ENCODE results near the gene AMMECR1. TPM values are rescaled to one million over a fixed set of nuclear protein-coding genes. Genes with fewer than 3 reads are reported as not detected.

Gene AMMECR1
- total RNA-seq, 3 donors from 2014 or later (not counting 1 experiment from before 2014, with no cell fraction given), result 10.0 to 16.7 (median 11.5) TPM

GRCh38 chrX:110308220-110308619, 9.7 kb downstream of the AMMECR1 start:
- Mint-ChIP-seq H3K27me3 (ENCODE audit: low read depth in 2 of 2) (no peaks in the 10 kb centered on the region), H3K4me3 (no peak overlapping the region), H3K9me3 (no peaks in the 10 kb centered on the region), H3K36me3 (no peaks in the 10 kb centered on the region), H3K27ac (no peak overlapping the region), H3K4me1 (peaks cover 34% of the 10 kb centered on the region in 2 donors)
- intact Hi-C loops (cut with micrococcal nuclease), result no loop called here
- TF ChIP-seq CTCF (IDR thresholded peaks at IDR 0.05), result no peak
- Histone ChIP-seq H3K4me1 (ENCODE audit: control insufficient read depth, insufficient read depth, low read length) (no peaks in the 10 kb centered on the region), H3K36me3 (ENCODE audit: control insufficient read depth, insufficient read depth, low read length) (no peaks in the 10 kb centered on the region), H3K9me3 (ENCODE audit: control insufficient read depth, insufficient read depth, low read length) (no peaks in the 10 kb centered on the region), H3K27me3 (ENCODE audit: control insufficient read depth, insufficient read depth, low read length) (no peaks in the 10 kb centered on the region), H3K4me3 (ENCODE audit: low read length) (no peak overlapping the region), H3K27ac (ENCODE audit: low read length) (no peak overlapping the region)
- no CpG with 5 or more reads among the region's 2 CpGs for WGBS (ENCODE audit: insufficient coverage)
- ATAC-seq (no peak), DNase-seq (no peak)

GRCh38 chrX:110304884-110305283, 13.0 kb downstream of the AMMECR1 start:
- ATAC-seq (no peak), DNase-seq (no peak)
- intact Hi-C loops (cut with micrococcal nuclease), result no loop called here
- Mint-ChIP-seq H3K27ac (peak overlapping the region in 1 of 2 donors; percentile 55), H3K4me3 (no peak overlapping the region), H3K9me3 (no peaks in the 10 kb centered on the region), H3K36me3 (no peaks in the 10 kb centered on the region), H3K4me1 (peaks cover 20 to 23% of the 10 kb centered on the region in 2 donors), H3K27me3 (ENCODE audit: low read depth in 2 of 2) (no peaks in the 10 kb centered on the region)
- Histone ChIP-seq H3K36me3 (ENCODE audit: control insufficient read depth, insufficient read depth, low read length) (no peaks in the 10 kb centered on the region), H3K27ac (ENCODE audit: low read length) (no peak overlapping the region), H3K9me3 (ENCODE audit: control insufficient read depth, insufficient read depth, low read length) (no peaks in the 10 kb centered on the region), H3K27me3 (ENCODE audit: control insufficient read depth, insufficient read depth, low read length) (no peaks in the 10 kb centered on the region), H3K4me1 (ENCODE audit: control insufficient read depth, insufficient read depth, low read length) (no peaks in the 10 kb centered on the region), H3K4me3 (ENCODE audit: low read length) (no peak overlapping the region)
- no peak for TF ChIP-seq CTCF (IDR thresholded peaks at IDR 0.05)

GRCh38 chrX:110304371-110304770, 13.5 kb downstream of the AMMECR1 start:
- no peaks in the 10 kb centered on the region for H3K9me3 Mint-ChIP-seq
- no peak overlapping the region for H3K27ac ChIP-seq (ENCODE audit: low read length)
- intact Hi-C loops (cut with micrococcal nuclease), result no loop called here
- H3K4me3 Mint-ChIP-seq, result no peak overlapping the region
- H3K9me3 ChIP-seq (ENCODE audit: control insufficient read depth, insufficient read depth, low read length), result no peaks in the 10 kb centered on the region
- peak overlapping the region in 1 of 2 donors; percentile 55 for H3K27ac Mint-ChIP-seq
- H3K4me3 ChIP-seq (ENCODE audit: low read length), result no peak overlapping the region
- ATAC-seq, result no peak
- no peaks in the 10 kb centered on the region for H3K36me3 ChIP-seq (ENCODE audit: control insufficient read depth, insufficient read depth, low read length)
- no peaks in the 10 kb centered on the region for H3K27me3 Mint-ChIP-seq (ENCODE audit: low read depth in 2 of 2)
- DNase-seq, result no peak
- H3K4me1 ChIP-seq (ENCODE audit: control insufficient read depth, insufficient read depth, low read length), result no peaks in the 10 kb centered on the region
- WGBS (ENCODE audit: insufficient coverage), result 80% methylated on average over 1 of the region's 1 CpG
- no peaks in the 10 kb centered on the region for H3K36me3 Mint-ChIP-seq
- no peaks in the 10 kb centered on the region for H3K27me3 ChIP-seq (ENCODE audit: control insufficient read depth, insufficient read depth, low read length)
- peaks cover 15 to 23% of the 10 kb centered on the region in 2 donors for H3K4me1 Mint-ChIP-seq
- TF ChIP-seq CTCF (IDR thresholded peaks at IDR 0.05), result no peak

- Mint-ChIP-seq H3K4me3 (no peak overlapping the region), H3K36me3 (no peaks in the 10 kb centered on the region), H3K27ac (no peak overlapping the region), H3K27me3 (ENCODE audit: low read depth in 2 of 2) (no peaks in the 10 kb centered on the region), H3K9me3 (no peaks in the 10 kb centered on the region), H3K4me1 (peaks cover 5 to 21% of the 10 kb centered on the region in 2 donors)
- Histone ChIP-seq H3K9me3 (ENCODE audit: control insufficient read depth, insufficient read depth, low read length) (no peaks in the 10 kb centered on the region), H3K4me1 (ENCODE audit: control insufficient read depth, insufficient read depth, low read length) (no peaks in the 10 kb centered on the region), H3K27ac (ENCODE audit: low read length) (no peak overlapping the region), H3K27me3 (ENCODE audit: control insufficient read depth, insufficient read depth, low read length) (no peaks in the 10 kb centered on the region), H3K4me3 (ENCODE audit: low read length) (no peak overlapping the region), H3K36me3 (ENCODE audit: control insufficient read depth, insufficient read depth, low read length) (no peaks in the 10 kb centered on the region)
- WGBS (ENCODE audit: insufficient coverage), result 93% methylated on average over 2 of the region's 3 CpGs
- DNase-seq (no peak), ATAC-seq (no peak)
- intact Hi-C loops (cut with micrococcal nuclease), result no loop called here
- no peak for TF ChIP-seq CTCF (IDR thresholded peaks at IDR 0.05)
Measured at GRCh38 chrX:110302975-110303374, 14.9 kb downstream of the AMMECR1 start.

Measured in natural killer cell (primary cell).